Liver (tissue), 3 donors: Measurements from ENCODE around the gene PDE6B.

Experiments
- CTCF ChIP-seq: fragments of 150-350 bp; IDR thresholded peaks from 2 replicates; pipeline ENCODE4 v1.5.1; 2017; ENCODE audit warnings: improper control_type of control experiment, low read depth, low read length; ENCODE audit not compliant: missing input control
- MAX ChIP-seq: IDR thresholded peaks from 2 replicates; pipeline ENCODE4 v1.6.1; 2016; ENCODE audit warnings: antibody characterized with exemption
- RAD21 ChIP-seq, 2 donors: IDR thresholded peaks; 2 replicates each; pipeline ENCODE4 v1.6.1; 2016; ENCODE audit warnings: antibody characterized with exemption in 2 of 2, mild to moderate bottlenecking in 2 of 2
- REST ChIP-seq: IDR thresholded peaks from 2 replicates; pipeline ENCODE4 v1.6.1; 2016; ENCODE audit warnings: antibody characterized with exemption, mild to moderate bottlenecking
- donor health status: healthy.
- donor health status: healthy.

GRCh38 chr4:714087-714486, 88.7 kb downstream of the PDE6B start:
- TF ChIP-seq CTCF (no peak), REST (no peak), RAD21 (IDR thresholded peaks at IDR 0.05) (no peak), MAX (no peak)
